ENCODE measurements around the gene MANF.

MANF gene

GRCh38 chr3:51379301-51379700 is 5.8 kb upstream of the MANF start:
- H3K36me3 ChIP-seq, result no peaks in the 10 kb centered on the region
- TF ChIP-seq, protein P1, sequence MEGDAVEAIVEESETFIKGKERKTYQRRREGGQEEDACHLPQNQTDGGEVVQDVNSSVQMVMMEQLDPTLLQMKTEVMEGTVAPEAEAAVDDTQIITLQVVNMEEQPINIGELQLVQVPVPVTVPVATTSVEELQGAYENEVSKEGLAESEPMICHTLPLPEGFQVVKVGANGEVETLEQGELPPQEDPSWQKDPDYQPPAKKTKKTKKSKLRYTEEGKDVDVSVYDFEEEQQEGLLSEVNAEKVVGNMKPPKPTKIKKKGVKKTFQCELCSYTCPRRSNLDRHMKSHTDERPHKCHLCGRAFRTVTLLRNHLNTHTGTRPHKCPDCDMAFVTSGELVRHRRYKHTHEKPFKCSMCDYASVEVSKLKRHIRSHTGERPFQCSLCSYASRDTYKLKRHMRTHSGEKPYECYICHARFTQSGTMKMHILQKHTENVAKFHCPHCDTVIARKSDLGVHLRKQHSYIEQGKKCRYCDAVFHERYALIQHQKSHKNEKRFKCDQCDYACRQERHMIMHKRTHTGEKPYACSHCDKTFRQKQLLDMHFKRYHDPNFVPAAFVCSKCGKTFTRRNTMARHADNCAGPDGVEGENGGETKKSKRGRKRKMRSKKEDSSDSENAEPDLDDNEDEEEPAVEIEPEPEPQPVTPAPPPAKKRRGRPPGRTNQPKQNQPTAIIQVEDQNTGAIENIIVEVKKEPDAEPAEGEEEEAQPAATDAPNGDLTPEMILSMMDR (IDR thresholded peaks at IDR 0.05), result no peak
- no peak overlapping the region for H3K27ac ChIP-seq
- peak in 1 of 2 donors; percentile 48 for DNase-seq
- H3K4me3 ChIP-seq, result no peak overlapping the region
- H3K4me1 ChIP-seq, result peaks cover 0 to 9% (median 6%) of the 10 kb centered on the region in 4 donors
- intact Hi-C loops (cut with DNase I; ENCODE audit: low total_unique reads), result loop anchor here (10.0 kb wide), 2 partner anchors 274 to 704 kb away; partner anchors contain the start of gene DOCK3
- no peaks in the 10 kb centered on the region for H3K27me3 ChIP-seq
- H3K9me3 ChIP-seq, result no peaks in the 10 kb centered on the region

GRCh38 chr3:51379746-51380455 is 5.2 kb upstream of the MANF start:
- Histone ChIP-seq H3K4me1 (peaks cover 0 to 10% (median 6%) of the 10 kb centered on the region in 4 donors), H3K36me3 (no peaks in the 10 kb centered on the region), H3K9me3 (no peaks in the 10 kb centered on the region), H3K4me3 (no peak overlapping the region), H3K27me3 (no peaks in the 10 kb centered on the region), H3K27ac (no peak overlapping the region)
- peak in 1 of 2 donors; percentile 51 for DNase-seq
- intact Hi-C loops (cut with DNase I; ENCODE audit: low total_unique reads), result loop anchor here (10.0 kb wide), 3 partner anchors 275 to 805 kb away; partner anchors contain the start of gene DOCK3
- TF ChIP-seq, protein P1 (IDR thresholded peaks at IDR 0.05), result no peak

GRCh38 chr3:51380601-51381332 is 4.3 kb upstream of the MANF start:
- H3K4me3 ChIP-seq, result no peak overlapping the region
- intact Hi-C loops (cut with DNase I; ENCODE audit: low total_unique reads), result loop anchor here (10.0 kb wide), 1 partner anchor 806 kb away; no protein-coding TSS in a partner anchor
- DNase-seq, result peak in 1 of 2 donors; percentile 52
- TF ChIP-seq, protein P1 (IDR thresholded peaks at IDR 0.05), result no peak
- H3K36me3 ChIP-seq, result no peaks in the 10 kb centered on the region
- no peaks in the 10 kb centered on the region for H3K9me3 ChIP-seq
- H3K27me3 ChIP-seq, result no peaks in the 10 kb centered on the region
- peaks cover 0 to 13% (median 7%) of the 10 kb centered on the region in 4 donors for H3K4me1 ChIP-seq
- no peak overlapping the region for H3K27ac ChIP-seq

DNA sequence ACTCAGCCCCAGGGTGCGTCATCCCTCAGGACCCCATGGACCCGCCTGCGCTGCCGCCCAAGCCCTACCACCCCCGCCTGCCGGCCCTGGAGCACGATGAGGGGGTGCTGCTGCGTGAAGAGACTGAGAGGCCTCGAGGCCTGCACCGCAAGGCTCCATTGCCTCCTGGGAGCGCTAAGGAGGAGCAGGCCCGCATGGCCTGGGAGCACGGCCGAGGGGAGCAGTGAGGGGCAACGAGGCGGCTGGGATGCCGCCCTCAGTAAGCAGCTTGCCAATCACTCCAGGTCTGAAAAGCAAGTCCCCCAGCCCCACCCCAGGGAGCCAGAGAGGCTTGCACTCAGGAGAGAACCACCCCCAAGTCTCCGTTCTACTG is 3.8 kb upstream of the MANF start:
- H3K9me3 ChIP-seq, result no peaks in the 10 kb centered on the region
- TF ChIP-seq, protein P1 (IDR thresholded peaks at IDR 0.05), result no peak
- H3K4me3 ChIP-seq, result no peak overlapping the region
- peak in 1 of 2 donors; percentile 54 for DNase-seq
- no peaks in the 10 kb centered on the region for H3K36me3 ChIP-seq
- no peaks in the 10 kb centered on the region for H3K27me3 ChIP-seq
- H3K4me1 ChIP-seq, result peaks cover 0 to 18% (median 12%) of the 10 kb centered on the region in 4 donors
- intact Hi-C loops (cut with DNase I; ENCODE audit: low total_unique reads), result loop anchor here (10.0 kb wide), 1 partner anchor 807 kb away; no protein-coding TSS in a partner anchor
- H3K27ac ChIP-seq, result no peak overlapping the region

DNA sequence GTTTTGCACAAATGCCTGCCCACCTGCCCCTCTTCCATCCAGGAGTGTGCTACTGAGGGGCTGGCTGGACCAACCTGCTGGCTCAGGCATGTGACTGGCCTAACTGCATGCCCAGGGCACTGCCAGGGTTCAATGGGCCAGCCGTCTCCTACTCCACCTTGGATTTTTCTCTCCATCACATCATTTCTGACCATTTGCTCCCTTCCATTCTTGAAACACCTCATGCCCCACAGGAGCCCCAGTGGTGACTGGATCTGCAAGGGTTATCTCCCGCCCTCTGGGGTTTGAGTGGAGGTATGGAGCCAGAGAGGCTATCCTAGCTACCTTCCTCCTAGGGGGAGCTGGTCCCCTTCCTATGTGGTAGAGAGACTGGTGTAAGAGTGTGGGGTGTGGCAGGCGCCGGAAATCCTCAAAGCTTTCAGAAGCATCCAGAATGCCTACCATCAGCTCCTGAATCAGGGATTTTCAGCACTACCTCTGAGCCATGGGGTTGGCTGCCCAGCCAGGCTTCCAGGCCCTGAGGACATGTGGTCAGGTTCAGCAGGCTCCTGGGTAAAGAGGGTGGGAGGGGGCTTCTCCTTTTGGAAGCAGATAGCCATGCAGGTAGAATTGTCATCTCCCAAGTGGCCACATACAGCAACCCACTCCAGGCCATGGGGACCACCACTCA is 2.9 kb upstream of the MANF start:
- peak in 1 of 2 donors; percentile 44 for DNase-seq
- H3K4me3 ChIP-seq, result no peak overlapping the region
- peaks cover 0 to 3% (median 0%) of the 10 kb centered on the region in 3 donors for H3K36me3 ChIP-seq
- TF ChIP-seq, protein P1 (IDR thresholded peaks at IDR 0.05), result no peak
- H3K4me1 ChIP-seq, result peaks cover 0 to 27% (median 21%) of the 10 kb centered on the region in 4 donors
- intact Hi-C loops (cut with DNase I; ENCODE audit: low total_unique reads), result loop anchor here (10.0 kb wide), 1 partner anchor 807 kb away; no protein-coding TSS in a partner anchor
- H3K27me3 ChIP-seq, result no peaks in the 10 kb centered on the region
- H3K9me3 ChIP-seq, result no peaks in the 10 kb centered on the region
- no peak overlapping the region for H3K27ac ChIP-seq

All from tibial artery (tissue), 4 donors.